Measurements from ENCODE around the gene GALNT16.

DNA sequence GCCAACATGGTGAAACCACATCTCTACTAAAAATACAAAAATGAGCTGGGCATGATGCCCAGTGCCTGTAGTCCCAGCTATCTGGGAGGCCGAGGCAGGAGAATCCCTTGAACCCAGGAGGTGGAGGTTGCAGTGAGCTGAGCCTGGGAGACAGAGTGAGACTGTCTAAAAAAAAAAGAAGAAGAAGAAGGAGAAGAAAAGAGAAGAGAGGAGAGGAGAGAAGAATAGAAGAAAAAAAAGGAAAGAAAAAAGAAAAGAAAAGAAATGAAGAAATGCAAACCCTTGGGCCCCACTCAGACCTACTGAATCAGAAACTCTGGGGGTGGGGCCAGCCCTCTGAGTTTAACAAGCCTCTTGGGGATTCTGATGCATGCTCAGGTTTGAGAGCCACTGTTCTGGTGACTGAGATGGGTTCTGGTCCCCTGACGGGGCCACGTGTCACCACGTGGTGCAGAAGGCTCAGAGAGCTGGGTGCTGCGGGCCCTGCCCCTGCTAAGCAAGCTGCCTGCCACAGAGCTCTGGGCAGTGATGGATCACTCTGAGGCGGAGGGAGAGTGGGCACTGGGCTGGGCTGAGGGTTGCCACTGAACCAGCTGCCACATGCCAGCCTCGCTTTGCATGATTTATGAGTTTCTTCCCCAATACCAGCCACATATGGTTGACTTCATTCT lies 100.6 kb downstream of the GALNT16 start:
- TF ChIP-seq POLR2A (IDR thresholded peaks at IDR 0.05) (no peak), EP300 (IDR thresholded peaks at IDR 0.05) (no peak), POLR2AphosphoS5 (IDR thresholded peaks at IDR 0.05) (no peak)
- TF ChIP-seq, protein P1, sequence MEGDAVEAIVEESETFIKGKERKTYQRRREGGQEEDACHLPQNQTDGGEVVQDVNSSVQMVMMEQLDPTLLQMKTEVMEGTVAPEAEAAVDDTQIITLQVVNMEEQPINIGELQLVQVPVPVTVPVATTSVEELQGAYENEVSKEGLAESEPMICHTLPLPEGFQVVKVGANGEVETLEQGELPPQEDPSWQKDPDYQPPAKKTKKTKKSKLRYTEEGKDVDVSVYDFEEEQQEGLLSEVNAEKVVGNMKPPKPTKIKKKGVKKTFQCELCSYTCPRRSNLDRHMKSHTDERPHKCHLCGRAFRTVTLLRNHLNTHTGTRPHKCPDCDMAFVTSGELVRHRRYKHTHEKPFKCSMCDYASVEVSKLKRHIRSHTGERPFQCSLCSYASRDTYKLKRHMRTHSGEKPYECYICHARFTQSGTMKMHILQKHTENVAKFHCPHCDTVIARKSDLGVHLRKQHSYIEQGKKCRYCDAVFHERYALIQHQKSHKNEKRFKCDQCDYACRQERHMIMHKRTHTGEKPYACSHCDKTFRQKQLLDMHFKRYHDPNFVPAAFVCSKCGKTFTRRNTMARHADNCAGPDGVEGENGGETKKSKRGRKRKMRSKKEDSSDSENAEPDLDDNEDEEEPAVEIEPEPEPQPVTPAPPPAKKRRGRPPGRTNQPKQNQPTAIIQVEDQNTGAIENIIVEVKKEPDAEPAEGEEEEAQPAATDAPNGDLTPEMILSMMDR (IDR thresholded peaks at IDR 0.05), result no peak
